ENCODE results near the gene FLT4.

FLT4 gene

GRCh38 chr5:180603076-180603594 is 46.3 kb downstream of the FLT4 start:
- DNase-seq: no peak

GRCh38 chr5:180602481-180603075 is 46.8 kb downstream of the FLT4 start:
- DNase-seq: no peak

GRCh38 chr5:180601591-180602480 is 47.6 kb downstream of the FLT4 start:
- DNase-seq: no peak

- no peak for DNase-seq
These were observed 48.8 kb downstream of the FLT4 start for GRCh38 chr5:180600554-180601041.

GRCh38 chr5:180599981-180600553 is 49.3 kb downstream of the FLT4 start:
- no peak for DNase-seq

GRCh38 chr5:180599590-180599914 is 49.8 kb downstream of the FLT4 start:
- DNase-seq: no peak

- no peak for DNase-seq
These were observed 50.4 kb downstream of the FLT4 start for GRCh38 chr5:180598797-180599589.

GRCh38 chr5:180598316-180598701 is 51.1 kb downstream of the FLT4 start:
- DNase-seq: no peak

- peak; percentile 14 for DNase-seq
These were observed 52.6 kb downstream of the FLT4 start for GRCh38 chr5:180596668-180597231.

- peak; percentile 10 for DNase-seq
These were observed 53.2 kb downstream of the FLT4 start for GRCh38 chr5:180596115-180596667.

GRCh38 chr5:180595381-180596114 is 53.9 kb downstream of the FLT4 start:
- no peak for DNase-seq

GRCh38 chr5:180595046-180595379 is 54.4 kb downstream of the FLT4 start:
- no peak for DNase-seq

- DNase-seq: no peak
These were observed 54.9 kb downstream of the FLT4 start for GRCh38 chr5:180594311-180595045.

GRCh38 chr5:180593446-180594206 is 55.8 kb downstream of the FLT4 start:
- DNase-seq: no peak

GRCh38 chr5:180592176-180592575 is 57.2 kb downstream of the FLT4 start:
- no peak for DNase-seq

- DNase-seq: no peak
These were observed 58.0 kb downstream of the FLT4 start, which contains the start of gene SCGB3A1 for GRCh38 chr5:180591311-180591887. Gene SCGB3A1 (minus strand): TSS chr5:180591499. CDS start chr5:180591462, 37 bp downstream.

GRCh38 chr5:180590543-180591310 is 58.7 kb downstream of the FLT4 start:
- no peak for DNase-seq

GRCh38 chr5:180589771-180590542 is 59.4 kb downstream of the FLT4 start:
- no peak for DNase-seq

Measured in stimulated activated CD8-positive, alpha-beta memory T cell treated with anti-CD3 and anti-CD28 coated beads, Interleukin-4, amount 100 ng/mL, for 48 hours (primary cell).